Gastrocnemius medialis (tissue), 4 donors: ENCODE measurements around the gene OR4D2. TPM values are rescaled to one million over a fixed set of nuclear protein-coding genes. Genes with fewer than 3 reads are reported as not detected.

Source experiments
- ATAC-seq, 2 donors: fragments of 150-250 bp; one replicate each; pipeline ENCODE4 v1.9.1; 2016
- DNase-seq, 2 donors: peaks; one replicate each; pipeline ENCODE4 v3.0.0-alpha.2; 2019
- H3K27ac ChIP-seq, 4 donors: fragments of 200-600 bp; sonication (generic); 1 replicate in 1 of 4; 2 replicates in 3 of 4; pipeline ENCODE4 v1.5.1; 2016 to 2018; ENCODE audit warnings: mild to moderate bottlenecking in 2 of 4, moderate library complexity in 1 of 4
- H3K27me3 ChIP-seq, 3 donors: fragments of 200-600 bp; sonication (generic) in 2 of 3; 1 replicate in 1 of 3; 2 replicates in 2 of 3; pipeline versions ENCODE4 v1.5.1 to v1.6.0; 2016 to 2019; ENCODE audit warnings: mild to moderate bottlenecking in 1 of 3, moderate library complexity in 1 of 3
- H3K36me3 ChIP-seq, 2 donors: fragments of 200-600 bp; sonication (generic) in 1 of 2; one replicate each; pipeline ENCODE4 v1.5.1; 2017 to 2018
- H3K4me1 ChIP-seq, 2 donors: fragments of 200-600 bp; sonication (generic) in 1 of 2; one replicate each; pipeline ENCODE4 v1.5.1; 2016 to 2017; ENCODE audit warnings: mild to moderate bottlenecking in 2 of 2
- H3K4me3 ChIP-seq, 4 donors: fragments of 200-600 bp; sonication (generic) in 3 of 4; 1 replicate in 1 of 4; 2 replicates in 3 of 4; pipeline ENCODE4 v1.5.1; 2016 to 2019; ENCODE audit warnings: mild to moderate bottlenecking in 2 of 4
- H3K9me3 ChIP-seq, 3 donors: fragments of 200-600 bp; sonication (generic) in 2 of 3; 1 replicate in 1 of 3; 2 replicates in 2 of 3; pipeline ENCODE4 v1.5.1; 2016 to 2019
- POLR2A ChIP-seq, 2 donors: fragments of 450-650 bp; IDR thresholded peaks; one replicate each; pipeline ENCODE4 v1.6.1; 2017; ENCODE audit warnings: antibody characterized with exemption in 2 of 2, mild to moderate bottlenecking in 2 of 2, moderate library complexity in 2 of 2
- in situ Hi-C, 4 donors: fragments of 200-750 bp; cut with MboI; loops; one replicate each; pipeline versions ENCODE4 v1.15.0 to v1.8.0; 2017; ENCODE audit warnings: low sequenced_read_pairs in 4 of 4
- intact Hi-C: fragments of 100-400 bp; cut with DNase I; formaldehyde crosslinking; loops from one replicate; pipeline ENCODE4 v1.15.1; 2023; ENCODE audit warnings: low total_unique reads
- total RNA-seq, 4 donors: library from RNA; depleted of rRNA; stranded (reverse); fragments of >200 nt; gene quantifications; one replicate each; pipeline versions ENCODE4 v1.1.0 to v1.2.3, GENCODE V29; 2016
- TF ChIP-seq, protein P1 (sequence below), 5 experiments: fragments of 450-650 bp in 3 of 5; fragments of 200-600 bp in 2 of 5; sonication (generic) in 2 of 5; IDR thresholded peaks in 4 of 5; conservative IDR thresholded peaks in 1 of 5; 1 replicate in 4 of 5; 2 replicates in 1 of 5; pipeline ENCODE4 v1.5.1; 2016 to 2019; ENCODE audit warnings: antibody characterized with exemption in 5 of 5, mild to moderate bottlenecking in 3 of 5, moderate library complexity in 3 of 5

Gene OR4D2
- total RNA-seq, 4 donors from 2014 or later = not detected

DNA sequence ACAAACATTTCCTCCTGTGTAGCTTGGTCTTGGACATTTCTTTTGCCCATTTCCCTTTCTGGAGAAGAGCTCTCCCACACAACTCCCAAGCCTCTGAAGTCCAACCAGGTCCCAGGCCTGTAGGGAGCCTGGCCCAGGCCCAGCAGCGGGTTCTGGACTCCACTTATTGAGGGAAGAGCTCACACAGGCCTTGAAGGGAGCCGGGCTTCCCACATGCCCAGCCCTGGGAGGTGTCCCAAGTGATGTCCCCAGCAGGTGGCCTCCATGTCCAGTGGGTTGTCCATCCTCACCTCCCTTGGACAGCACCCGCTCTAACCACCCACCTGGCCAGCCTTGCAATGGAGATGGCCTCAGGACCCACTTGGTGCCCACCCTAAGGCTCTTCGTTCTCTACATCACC, 19.8 kb downstream of the OR4D2 start:
- Histone ChIP-seq H3K4me1 (no peaks in the 10 kb centered on the region), H3K27ac (no peak overlapping the region), H3K27me3 (peaks cover 0 to 10% (median 3%) of the 10 kb centered on the region in 3 donors), H3K4me3 (no peak overlapping the region), H3K9me3 (no peaks in the 10 kb centered on the region), H3K36me3 (no peaks in the 10 kb centered on the region)
- ATAC-seq (no peak), DNase-seq (no peak)
- in situ Hi-C loops (no loop called here), intact Hi-C loops (no loop called here)
- TF ChIP-seq POLR2A (IDR thresholded peaks at IDR 0.05) = no peak
- TF ChIP-seq, protein P1, sequence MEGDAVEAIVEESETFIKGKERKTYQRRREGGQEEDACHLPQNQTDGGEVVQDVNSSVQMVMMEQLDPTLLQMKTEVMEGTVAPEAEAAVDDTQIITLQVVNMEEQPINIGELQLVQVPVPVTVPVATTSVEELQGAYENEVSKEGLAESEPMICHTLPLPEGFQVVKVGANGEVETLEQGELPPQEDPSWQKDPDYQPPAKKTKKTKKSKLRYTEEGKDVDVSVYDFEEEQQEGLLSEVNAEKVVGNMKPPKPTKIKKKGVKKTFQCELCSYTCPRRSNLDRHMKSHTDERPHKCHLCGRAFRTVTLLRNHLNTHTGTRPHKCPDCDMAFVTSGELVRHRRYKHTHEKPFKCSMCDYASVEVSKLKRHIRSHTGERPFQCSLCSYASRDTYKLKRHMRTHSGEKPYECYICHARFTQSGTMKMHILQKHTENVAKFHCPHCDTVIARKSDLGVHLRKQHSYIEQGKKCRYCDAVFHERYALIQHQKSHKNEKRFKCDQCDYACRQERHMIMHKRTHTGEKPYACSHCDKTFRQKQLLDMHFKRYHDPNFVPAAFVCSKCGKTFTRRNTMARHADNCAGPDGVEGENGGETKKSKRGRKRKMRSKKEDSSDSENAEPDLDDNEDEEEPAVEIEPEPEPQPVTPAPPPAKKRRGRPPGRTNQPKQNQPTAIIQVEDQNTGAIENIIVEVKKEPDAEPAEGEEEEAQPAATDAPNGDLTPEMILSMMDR (IDR thresholded peaks at IDR 0.05 in 4 of 5, conservative IDR thresholded peaks at IDR 0.05 in 1 of 5) = no peak

DNA sequence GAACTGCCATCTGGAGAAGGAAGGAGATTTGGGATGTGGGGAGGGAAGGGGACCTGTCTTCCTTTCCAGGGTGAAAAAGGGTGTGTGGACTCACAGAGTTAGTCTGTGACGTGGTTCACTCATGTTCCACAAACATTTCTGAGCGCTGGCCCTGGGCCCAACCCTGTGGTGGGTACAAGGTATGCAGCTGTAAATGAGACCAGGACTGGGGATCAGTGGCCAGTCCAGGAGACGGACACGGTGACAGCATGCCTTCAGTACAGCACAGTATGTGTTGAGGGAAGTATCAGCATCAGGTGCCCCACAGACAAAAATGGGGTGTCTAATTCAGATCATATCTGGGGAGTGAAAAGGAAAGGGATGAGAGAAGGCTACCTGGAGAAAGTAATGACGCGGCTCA, 20.3 kb downstream of the OR4D2 start:
- peaks cover 0 to 10% (median 3%) of the 10 kb centered on the region in 3 donors for H3K27me3 ChIP-seq
- in situ Hi-C loops = no loop called here

DNA sequence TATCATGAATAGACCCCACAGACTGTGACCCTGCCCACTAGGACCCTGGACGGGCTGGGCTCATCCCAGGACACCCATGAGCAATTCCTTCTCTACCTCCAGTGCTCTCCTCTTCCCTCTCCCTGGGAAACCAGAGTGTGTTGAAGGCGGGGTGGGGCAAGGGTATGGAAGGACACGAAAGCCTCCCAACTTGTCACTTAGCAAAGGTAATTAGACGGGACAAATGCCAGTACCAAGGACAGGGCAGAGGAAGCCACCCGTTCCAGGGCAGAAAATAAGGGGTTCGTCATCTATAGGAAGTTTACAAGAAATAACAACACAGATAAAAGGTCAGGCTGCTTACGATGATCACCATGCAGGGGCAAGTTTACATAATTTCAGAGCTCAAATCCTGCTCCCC, 20.9 kb downstream of the OR4D2 start:
- TF ChIP-seq, protein P1 (IDR thresholded peaks at IDR 0.05 in 4 of 5, conservative IDR thresholded peaks at IDR 0.05 in 1 of 5) = no peak
- no peak for TF ChIP-seq POLR2A (IDR thresholded peaks at IDR 0.05)
- no peaks in the 10 kb centered on the region for H3K9me3 ChIP-seq
- no peak overlapping the region for H3K27ac ChIP-seq
- no peak overlapping the region for H3K4me3 ChIP-seq
- H3K4me1 ChIP-seq = no peaks in the 10 kb centered on the region
- H3K27me3 ChIP-seq = peaks cover 0 to 10% (median 3%) of the 10 kb centered on the region in 3 donors
- no peak for DNase-seq
- intact Hi-C loops = no loop called here
- no peak for ATAC-seq
- in situ Hi-C loops = no loop called here
- H3K36me3 ChIP-seq = no peaks in the 10 kb centered on the region

More for the DNA sequence above, 20.3 kb downstream of the OR4D2 start:
- no peaks in the 10 kb centered on the region for H3K4me1 ChIP-seq
- H3K9me3 ChIP-seq = no peaks in the 10 kb centered on the region
- ATAC-seq = no peak
- no peak for TF ChIP-seq POLR2A (IDR thresholded peaks at IDR 0.05)
- TF ChIP-seq, protein P1 (IDR thresholded peaks at IDR 0.05 in 4 of 5, conservative IDR thresholded peaks at IDR 0.05 in 1 of 5) = no peak
- H3K4me3 ChIP-seq = no peak overlapping the region
- no peak overlapping the region for H3K27ac ChIP-seq
- no peak for DNase-seq
- no peaks in the 10 kb centered on the region for H3K36me3 ChIP-seq
- intact Hi-C loops = no loop called here

DNA sequence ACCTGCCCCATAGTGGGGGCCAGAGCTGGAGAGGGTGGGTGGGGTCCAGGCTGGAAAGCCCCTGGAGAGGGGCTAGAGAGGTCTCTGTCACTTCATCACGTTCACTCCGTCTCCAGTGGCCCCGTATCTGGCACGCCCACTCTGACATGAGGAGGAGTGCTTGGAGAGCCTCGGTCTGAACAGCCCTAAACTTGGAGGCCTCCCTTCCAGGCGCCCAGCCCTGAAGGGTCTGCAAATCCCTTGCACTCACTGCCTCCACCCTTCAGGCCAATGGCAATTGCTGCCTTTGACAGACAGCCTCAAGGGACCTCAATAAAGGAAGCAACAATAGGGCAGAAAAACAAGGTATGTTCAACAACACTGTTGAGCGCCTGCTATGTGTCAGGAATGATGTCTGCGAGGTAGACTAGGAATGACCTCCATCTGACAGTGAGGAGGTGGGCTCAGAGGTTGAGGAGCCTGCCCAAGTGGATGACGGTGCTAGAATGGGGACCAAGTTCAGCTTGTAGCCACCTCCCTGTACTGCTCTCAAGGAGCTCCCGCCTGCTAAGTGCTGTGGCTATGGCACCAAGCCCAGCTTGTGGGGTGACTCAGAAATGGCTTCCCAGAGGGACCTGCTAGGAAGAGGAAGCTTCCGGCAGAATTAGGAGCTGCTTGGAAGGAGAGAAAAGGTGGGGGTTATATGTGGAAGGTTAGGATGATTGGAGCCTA, 22.8 kb downstream of the OR4D2 start:
- H3K27me3 ChIP-seq = peaks cover 0 to 10% (median 3%) of the 10 kb centered on the region in 3 donors
- in situ Hi-C loops (no loop called here), intact Hi-C loops (no loop called here)
- no peak overlapping the region for H3K27ac ChIP-seq
- H3K4me1 ChIP-seq = no peaks in the 10 kb centered on the region
- H3K36me3 ChIP-seq = no peaks in the 10 kb centered on the region
- DNase-seq (peak in 1 of 2 donors; percentile 32), ATAC-seq (no peak)
- no peak overlapping the region for H3K4me3 ChIP-seq
- no peak for TF ChIP-seq POLR2A (IDR thresholded peaks at IDR 0.05)
- TF ChIP-seq, protein P1 (IDR thresholded peaks at IDR 0.05 in 4 of 5, conservative IDR thresholded peaks at IDR 0.05 in 1 of 5) = no peak
- no peaks in the 10 kb centered on the region for H3K9me3 ChIP-seq
